GM23338 (cell line): ENCODE measurements around the gene GSS. TPM values are rescaled to one million over a fixed set of nuclear protein-coding genes. Genes with fewer than 3 reads are reported as not detected.

Source experiments
- ATAC-seq: fragments of 200-7000 bp; cut with Tn5 transposase; 3 replicates; pipeline ENCODE4 v1.9.1; 2020
- DNase-seq: peaks from one replicate; pipeline ENCODE4 v3.0.0-alpha.2; 2015; ENCODE audit warnings: low spot score
- H2AFZ ChIP-seq: fragments of 200-600 bp; sonication (generic); 2 replicates; pipeline ENCODE4 v1.8.0; 2016; ENCODE audit warnings: antibody characterized with exemption, mild to moderate bottlenecking, moderate library complexity
- H3F3A ChIP-seq: fragments of 200-600 bp; sonication (generic); replicated peaks from 2 replicates; pipeline ENCODE4 v1.8.0; 2017; ENCODE audit warnings: antibody characterized with exemption, mixed run types, low read depth
- H3K27ac ChIP-seq: fragments of 200-600 bp; sonication (generic); 2 replicates; pipeline ENCODE4 v1.6.1; 2016; ENCODE audit warnings: low read depth
- H3K27me3 ChIP-seq: fragments of 200-600 bp; sonication (generic); 2 replicates; pipeline ENCODE4 v1.8.0; 2016; ENCODE audit warnings: mild to moderate bottlenecking, mixed run types, moderate library complexity; ENCODE audit not compliant: insufficient read depth
- H3K36me3 ChIP-seq: fragments of 200-600 bp; sonication (generic); 2 replicates; pipeline ENCODE4 v1.8.0; 2016; ENCODE audit warnings: mild to moderate bottlenecking; ENCODE audit not compliant: insufficient read depth
- H3K4me1 ChIP-seq: fragments of 200-600 bp; sonication (generic); 2 replicates; pipeline ENCODE4 v1.8.0; 2016; ENCODE audit warnings: mild to moderate bottlenecking, moderate library complexity; ENCODE audit not compliant: insufficient read depth
- H3K4me2 ChIP-seq: fragments of 200-600 bp; sonication (generic); 2 replicates; pipeline ENCODE4 v1.7.1; 2017; ENCODE audit warnings: mixed run types
- H3K4me3 ChIP-seq: fragments of 200-600 bp; sonication (generic); 2 replicates; pipeline ENCODE4 v1.6.1; 2016; ENCODE audit warnings: mixed run types
- H3K79me2 ChIP-seq: fragments of 200-600 bp; sonication (generic); replicated peaks from 2 replicates; pipeline ENCODE4 v1.8.0; 2017; ENCODE audit warnings: mild to moderate bottlenecking; ENCODE audit not compliant: insufficient read depth
- H3K9me2 ChIP-seq: fragments of 200-600 bp; sonication (generic); 2 replicates; pipeline ENCODE4 v1.8.0; 2017; ENCODE audit not compliant: insufficient read depth
- H4K20me1 ChIP-seq: fragments of 200-600 bp; sonication (generic); replicated peaks from 2 replicates; pipeline ENCODE4 v1.8.0; 2017; ENCODE audit warnings: mild to moderate bottlenecking; ENCODE audit not compliant: insufficient read depth
- H3K27ac Mint-ChIP-seq: 2 replicates; pipeline ENCODE4 v1.8.0; 2020; ENCODE audit warnings: inconsistent platforms, mild to moderate bottlenecking, moderate library complexity, mixed read lengths
- H3K27me3 Mint-ChIP-seq: 3 replicates; pipeline ENCODE4 v1.8.0; 2022; ENCODE audit warnings: low read depth, mild to moderate bottlenecking, moderate library complexity, mixed read lengths, inconsistent platforms; ENCODE audit not compliant: insufficient read depth, poor library complexity
- H3K36me3 Mint-ChIP-seq: 3 replicates; pipeline ENCODE4 v1.8.0; 2021; ENCODE audit warnings: low read depth, mild to moderate bottlenecking, inconsistent platforms, moderate library complexity, mixed read lengths
- H3K4me1 Mint-ChIP-seq: 3 replicates; pipeline ENCODE4 v1.8.0; 2020; ENCODE audit warnings: mild to moderate bottlenecking, inconsistent platforms, mixed read lengths
- H3K4me3 Mint-ChIP-seq: 3 replicates; pipeline ENCODE4 v1.8.0; 2021; ENCODE audit warnings: moderate library complexity, mild to moderate bottlenecking, inconsistent platforms, mixed read lengths
- H3K9me3 Mint-ChIP-seq: 3 replicates; pipeline ENCODE4 v1.8.0; 2020; ENCODE audit warnings: moderate library complexity, mild to moderate bottlenecking, inconsistent platforms, mixed read lengths
- CREB1 ChIP-seq: fragments of 250-450 bp; sonication (Bioruptor Pico); IDR thresholded peaks from 2 replicates; pipeline ENCODE4 v1.5.0; 2020; ENCODE audit warnings: low read depth, mild to moderate bottlenecking, moderate library complexity
- EZH2phosphoT487 ChIP-seq: fragments of 200-600 bp; sonication (generic); IDR thresholded peaks from one replicate; pipeline ENCODE4 v1.8.1; 2018; ENCODE audit warnings: antibody characterized with exemption; ENCODE audit not compliant: unreplicated experiment
- JUNB ChIP-seq: IDR thresholded peaks from one replicate; pipeline ENCODE4 v1.6.1; 2016; ENCODE audit warnings: antibody characterized with exemption; ENCODE audit not compliant: unreplicated experiment
- POLR2AphosphoS5 ChIP-seq: IDR thresholded peaks from 2 replicates; pipeline ENCODE4 v1.6.1; 2016; ENCODE audit warnings: antibody characterized with exemption, low read depth
- STAT1 ChIP-seq: IDR thresholded peaks from one replicate; pipeline ENCODE4 v1.6.1; 2016; ENCODE audit warnings: antibody characterized with exemption; ENCODE audit not compliant: unreplicated experiment
- polyA plus RNA-seq: library from polyadenylated mRNA; unstranded; fragments of >200 nt; fragmentation: Nextera tagmentation; extraction: Ambion mirVana; gene quantifications from 2 replicates; pipeline ENCODE4 v1.2.1, GENCODE V29; 2016
- total RNA-seq: library from RNA; depleted of rRNA; stranded (reverse); fragments of >200 nt; shearing (Covaris generic); gene quantifications from 2 replicates; pipeline ENCODE4 v1.2.3, GENCODE V29; 2014
- TF ChIP-seq, protein P1 (sequence below), 2 experiments: fragments of 200-600 bp in 1 of 2; sonication (generic) in 1 of 2; conservative IDR thresholded peaks; 2 replicates each; pipeline versions ENCODE4 v1.5.1 to v1.6.1; 2016 to 2017; ENCODE audit warnings: antibody characterized with exemption in 2 of 2, low read depth in 2 of 2, mild to moderate bottlenecking in 2 of 2, moderate library complexity in 1 of 2
- TF ChIP-seq, protein P2 (sequence below): IDR thresholded peaks from 2 replicates; pipeline ENCODE4 v1.6.1; 2016; ENCODE audit warnings: antibody characterized with exemption
- TF ChIP-seq, protein P3 (sequence below): IDR thresholded peaks from one replicate; pipeline ENCODE4 v1.6.1; 2018; ENCODE audit warnings: antibody characterized with exemption; ENCODE audit not compliant: unreplicated experiment

GSS gene
- total and polyA plus RNA-seq, 2 experiments from 2014 or later: 34.0 to 63.3 TPM

DNA sequence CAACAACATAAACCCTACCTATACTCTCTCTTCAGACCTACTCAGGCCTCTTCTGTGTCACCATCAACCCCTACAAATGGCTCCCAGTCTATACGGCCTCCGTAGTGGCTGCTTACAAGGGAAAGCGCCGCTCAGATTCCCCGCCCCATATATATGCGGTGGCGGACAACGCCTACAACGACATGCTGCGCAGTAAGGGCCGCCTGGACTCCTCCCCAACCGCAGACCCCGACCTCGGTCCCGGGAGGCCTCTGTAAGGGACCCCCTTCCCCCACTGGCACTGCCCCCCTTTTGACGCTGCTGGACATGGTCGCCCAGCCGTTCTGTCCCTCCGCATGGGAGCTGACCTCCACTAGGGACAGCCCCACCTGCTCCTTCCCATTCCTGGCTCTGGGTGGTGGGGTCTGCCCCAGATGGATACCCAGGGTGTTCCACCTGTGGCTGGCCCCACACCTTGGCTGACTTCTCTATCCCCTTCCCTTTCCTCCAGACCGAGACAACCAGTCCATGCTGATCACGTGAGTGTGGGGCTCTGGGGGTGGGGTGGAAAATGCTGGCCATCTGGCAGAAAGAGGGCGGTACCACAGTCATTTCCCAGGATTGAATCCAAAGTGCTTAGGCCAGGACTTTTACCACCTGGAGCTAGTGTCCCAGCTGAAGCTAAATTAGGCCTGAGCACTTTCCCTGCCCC, 25.1 kb upstream of the GSS start:
- no peaks in the 10 kb centered on the region for H3K36me3 ChIP-seq
- peaks cover 13% of the 10 kb centered on the region; the same call in 1 of the 2 replicates for H3K27me3 ChIP-seq
- 0 out of 2 replicates have a peak, but pooled peaks cover 5% of the 10 kb centered on the region for H3F3A ChIP-seq
- H2AFZ ChIP-seq: no peak overlapping the region; the same call in 1 of the 2 replicates
- DNase-seq: peak; percentile 50
- H3K4me3 ChIP-seq: no peak overlapping the region
- TF ChIP-seq CREB1 (CRISPR knock-in tag) (no peak), EZH2phosphoT487 (no peak)
- TF ChIP-seq, protein P1, sequence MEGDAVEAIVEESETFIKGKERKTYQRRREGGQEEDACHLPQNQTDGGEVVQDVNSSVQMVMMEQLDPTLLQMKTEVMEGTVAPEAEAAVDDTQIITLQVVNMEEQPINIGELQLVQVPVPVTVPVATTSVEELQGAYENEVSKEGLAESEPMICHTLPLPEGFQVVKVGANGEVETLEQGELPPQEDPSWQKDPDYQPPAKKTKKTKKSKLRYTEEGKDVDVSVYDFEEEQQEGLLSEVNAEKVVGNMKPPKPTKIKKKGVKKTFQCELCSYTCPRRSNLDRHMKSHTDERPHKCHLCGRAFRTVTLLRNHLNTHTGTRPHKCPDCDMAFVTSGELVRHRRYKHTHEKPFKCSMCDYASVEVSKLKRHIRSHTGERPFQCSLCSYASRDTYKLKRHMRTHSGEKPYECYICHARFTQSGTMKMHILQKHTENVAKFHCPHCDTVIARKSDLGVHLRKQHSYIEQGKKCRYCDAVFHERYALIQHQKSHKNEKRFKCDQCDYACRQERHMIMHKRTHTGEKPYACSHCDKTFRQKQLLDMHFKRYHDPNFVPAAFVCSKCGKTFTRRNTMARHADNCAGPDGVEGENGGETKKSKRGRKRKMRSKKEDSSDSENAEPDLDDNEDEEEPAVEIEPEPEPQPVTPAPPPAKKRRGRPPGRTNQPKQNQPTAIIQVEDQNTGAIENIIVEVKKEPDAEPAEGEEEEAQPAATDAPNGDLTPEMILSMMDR (conservative IDR thresholded peaks at IDR 0.05; ENCODE audit: low read depth in 2 of 2): no peak
- TF ChIP-seq, protein P2, sequence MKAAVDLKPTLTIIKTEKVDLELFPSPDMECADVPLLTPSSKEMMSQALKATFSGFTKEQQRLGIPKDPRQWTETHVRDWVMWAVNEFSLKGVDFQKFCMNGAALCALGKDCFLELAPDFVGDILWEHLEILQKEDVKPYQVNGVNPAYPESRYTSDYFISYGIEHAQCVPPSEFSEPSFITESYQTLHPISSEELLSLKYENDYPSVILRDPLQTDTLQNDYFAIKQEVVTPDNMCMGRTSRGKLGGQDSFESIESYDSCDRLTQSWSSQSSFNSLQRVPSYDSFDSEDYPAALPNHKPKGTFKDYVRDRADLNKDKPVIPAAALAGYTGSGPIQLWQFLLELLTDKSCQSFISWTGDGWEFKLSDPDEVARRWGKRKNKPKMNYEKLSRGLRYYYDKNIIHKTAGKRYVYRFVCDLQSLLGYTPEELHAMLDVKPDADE: no peak
- Mint-ChIP-seq H3K36me3 (no peaks in the 10 kb centered on the region), H3K4me1 (peaks cover 47% of the 10 kb centered on the region), H3K27me3 (peaks cover 27% of the 10 kb centered on the region), H3K27ac (0 out of 2 replicates have a peak overlapping the region, but pooled peaks have one; percentile 44), H3K9me3 (no peaks in the 10 kb centered on the region), H3K4me3 (no peak overlapping the region)
- no peak overlapping the region for H3K27ac ChIP-seq
- H3K4me1 ChIP-seq: peaks cover 33% of the 10 kb centered on the region
- no peaks in the 10 kb centered on the region for H4K20me1 ChIP-seq
- 0 out of 2 replicates have a peak, but pooled peaks cover 4% of the 10 kb centered on the region for H3K9me2 ChIP-seq
- ATAC-seq: no peak
- H3K79me2 ChIP-seq: no peaks in the 10 kb centered on the region
- peak overlapping the region; percentile 32; the same call in 1 of the 2 replicates for H3K4me2 ChIP-seq

DNA sequence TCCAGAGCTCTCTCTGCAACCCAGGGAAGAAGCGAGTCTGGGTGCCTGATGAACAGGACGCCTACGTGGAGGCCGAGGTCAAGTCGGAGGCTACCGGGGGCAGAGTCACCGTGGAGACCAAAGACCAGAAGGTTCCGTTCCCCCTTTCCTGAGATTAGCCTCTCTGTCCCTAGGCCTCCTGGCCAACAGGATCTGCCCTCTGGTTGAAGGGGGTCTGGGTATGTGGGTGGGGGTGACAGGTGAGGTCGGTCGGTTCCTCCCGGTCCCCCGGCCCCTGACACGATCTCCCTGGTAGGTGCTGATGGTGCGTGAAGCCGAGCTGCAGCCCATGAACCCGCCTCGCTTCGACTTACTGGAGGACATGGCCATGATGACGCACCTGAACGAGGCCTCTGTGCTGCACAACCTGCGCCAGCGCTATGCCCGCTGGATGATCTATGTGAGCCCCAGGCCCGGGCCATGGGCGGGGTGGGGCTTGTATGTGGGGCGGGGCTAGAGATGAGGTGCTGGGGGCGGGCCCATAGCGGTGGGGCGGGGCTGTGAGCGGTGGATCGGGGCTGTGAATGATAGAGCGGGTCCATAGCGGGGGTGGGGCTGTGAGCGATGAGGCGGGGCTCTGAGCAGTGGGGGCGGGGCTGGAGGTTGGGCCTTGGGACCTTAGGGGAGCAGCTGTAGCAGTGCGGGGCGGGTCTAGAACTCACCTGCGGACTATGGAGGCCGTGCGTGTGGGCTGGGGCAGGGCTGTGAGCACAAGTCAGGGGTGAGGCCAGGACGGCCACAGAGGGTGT, 24.0 kb upstream of the GSS start:
- no peak for TF ChIP-seq JUNB
- TF ChIP-seq, protein P3, sequence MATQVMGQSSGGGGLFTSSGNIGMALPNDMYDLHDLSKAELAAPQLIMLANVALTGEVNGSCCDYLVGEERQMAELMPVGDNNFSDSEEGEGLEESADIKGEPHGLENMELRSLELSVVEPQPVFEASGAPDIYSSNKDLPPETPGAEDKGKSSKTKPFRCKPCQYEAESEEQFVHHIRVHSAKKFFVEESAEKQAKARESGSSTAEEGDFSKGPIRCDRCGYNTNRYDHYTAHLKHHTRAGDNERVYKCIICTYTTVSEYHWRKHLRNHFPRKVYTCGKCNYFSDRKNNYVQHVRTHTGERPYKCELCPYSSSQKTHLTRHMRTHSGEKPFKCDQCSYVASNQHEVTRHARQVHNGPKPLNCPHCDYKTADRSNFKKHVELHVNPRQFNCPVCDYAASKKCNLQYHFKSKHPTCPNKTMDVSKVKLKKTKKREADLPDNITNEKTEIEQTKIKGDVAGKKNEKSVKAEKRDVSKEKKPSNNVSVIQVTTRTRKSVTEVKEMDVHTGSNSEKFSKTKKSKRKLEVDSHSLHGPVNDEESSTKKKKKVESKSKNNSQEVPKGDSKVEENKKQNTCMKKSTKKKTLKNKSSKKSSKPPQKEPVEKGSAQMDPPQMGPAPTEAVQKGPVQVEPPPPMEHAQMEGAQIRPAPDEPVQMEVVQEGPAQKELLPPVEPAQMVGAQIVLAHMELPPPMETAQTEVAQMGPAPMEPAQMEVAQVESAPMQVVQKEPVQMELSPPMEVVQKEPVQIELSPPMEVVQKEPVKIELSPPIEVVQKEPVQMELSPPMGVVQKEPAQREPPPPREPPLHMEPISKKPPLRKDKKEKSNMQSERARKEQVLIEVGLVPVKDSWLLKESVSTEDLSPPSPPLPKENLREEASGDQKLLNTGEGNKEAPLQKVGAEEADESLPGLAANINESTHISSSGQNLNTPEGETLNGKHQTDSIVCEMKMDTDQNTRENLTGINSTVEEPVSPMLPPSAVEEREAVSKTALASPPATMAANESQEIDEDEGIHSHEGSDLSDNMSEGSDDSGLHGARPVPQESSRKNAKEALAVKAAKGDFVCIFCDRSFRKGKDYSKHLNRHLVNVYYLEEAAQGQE: no peak
- 0 out of 2 replicates have a peak, but pooled peaks have one; percentile 7 for TF ChIP-seq POLR2AphosphoS5
- TF ChIP-seq STAT1: no peak
- TF ChIP-seq CREB1 (CRISPR knock-in tag): no peak
- Histone ChIP-seq H3K27ac (no peak overlapping the region), H2AFZ (peak overlapping the region; percentile 89), H3K4me3 (no peak overlapping the region), H4K20me1 (no peaks in the 10 kb centered on the region), H3K4me2 (no peak overlapping the region), H3F3A (0 out of 2 replicates have a peak, but pooled peaks cover 5% of the 10 kb centered on the region), H3K4me1 (peaks cover 27% of the 10 kb centered on the region), H3K79me2 (no peaks in the 10 kb centered on the region), H3K27me3 (peaks cover 13% of the 10 kb centered on the region; the same call in 1 of the 2 replicates), H3K36me3 (no peaks in the 10 kb centered on the region), H3K9me2 (0 out of 2 replicates have a peak, but pooled peaks cover 4% of the 10 kb centered on the region)
- peaks cover 26% of the 10 kb centered on the region for H3K27me3 Mint-ChIP-seq
- H3K27ac Mint-ChIP-seq: 0 out of 2 replicates have a peak overlapping the region, but pooled peaks have one; percentile 20
- peak; percentile 97 for DNase-seq
- no peak overlapping the region for H3K4me3 Mint-ChIP-seq
- peak; percentile 74 for ATAC-seq
- peaks cover 40% of the 10 kb centered on the region for H3K4me1 Mint-ChIP-seq
- H3K9me3 Mint-ChIP-seq: no peaks in the 10 kb centered on the region
- no peaks in the 10 kb centered on the region for H3K36me3 Mint-ChIP-seq
